Liver (tissue), 9 donors: ENCODE measurements around the gene SPINK1. TPM values are rescaled to one million over a fixed set of nuclear protein-coding genes. Genes with fewer than 3 reads are reported as not detected.

Experiments
- DNase-seq: peaks from one replicate; pipeline ENCODE4 v3.0.0-alpha.2; 2017; ENCODE audit warnings: low spot score
- H3K27ac ChIP-seq, 2 donors: one replicate each; pipeline ENCODE4 v1.7.0; 2013; ENCODE audit warnings: inconsistent platforms in 2 of 2, low read length in 2 of 2, control low read depth in 1 of 2, low read depth in 1 of 2, mild to moderate bottlenecking in 1 of 2
- H3K27me3 ChIP-seq, 4 donors: one replicate each; pipeline versions ENCODE4 v1.6.1 to v1.7.0; 2013; ENCODE audit warnings: low read length in 3 of 4, inconsistent platforms in 1 of 4, mild to moderate bottlenecking in 1 of 4, moderate library complexity in 1 of 4; ENCODE audit not compliant: control insufficient read depth in 4 of 4, insufficient read depth in 4 of 4
- H3K36me3 ChIP-seq, 4 donors: one replicate each; pipeline versions ENCODE4 v1.6.1 to v1.7.0; 2013; ENCODE audit warnings: low read length in 3 of 4, mild to moderate bottlenecking in 3 of 4, low read depth in 1 of 4, moderate library complexity in 1 of 4; ENCODE audit not compliant: control insufficient read depth in 4 of 4, insufficient read depth in 3 of 4
- H3K4me1 ChIP-seq, 4 donors: one replicate each; pipeline versions ENCODE4 v1.6.1 to v1.7.0; 2013; ENCODE audit warnings: low read length in 3 of 4, mild to moderate bottlenecking in 3 of 4, moderate library complexity in 1 of 4; ENCODE audit not compliant: control insufficient read depth in 4 of 4, insufficient read depth in 4 of 4
- H3K4me3 ChIP-seq, 3 donors: one replicate each; pipeline versions ENCODE4 v1.6.1 to v1.7.0; 2013; ENCODE audit warnings: low read length in 3 of 3, control low read depth in 1 of 3, low read depth in 1 of 3, mild to moderate bottlenecking in 1 of 3
- H3K9ac ChIP-seq, 2 donors: one replicate each; pipeline ENCODE4 v1.7.0; 2013; ENCODE audit warnings: low read length in 2 of 2, mild to moderate bottlenecking in 2 of 2, moderate library complexity in 2 of 2, control low read depth in 1 of 2, low read depth in 1 of 2
- H3K9me3 ChIP-seq, 4 donors: one replicate each; pipeline versions ENCODE4 v1.6.1 to v1.7.0; 2013; ENCODE audit warnings: low read length in 3 of 4; ENCODE audit not compliant: control insufficient read depth in 4 of 4
- ATF3 ChIP-seq: IDR thresholded peaks from 2 replicates; pipeline ENCODE4 v1.6.1; 2016; ENCODE audit warnings: antibody characterized with exemption
- CTCF ChIP-seq: fragments of 150-350 bp; IDR thresholded peaks from 2 replicates; pipeline ENCODE4 v1.5.1; 2017; ENCODE audit warnings: improper control_type of control experiment, low read depth, low read length; ENCODE audit not compliant: missing input control
- EGR1 ChIP-seq, 2 donors: IDR thresholded peaks; 2 replicates each; pipeline ENCODE4 v1.6.1; 2016 to 2018; ENCODE audit warnings: antibody characterized with exemption in 2 of 2, low read depth in 2 of 2
- FOXA1 ChIP-seq: IDR thresholded peaks from 2 replicates; pipeline ENCODE4 v1.6.1; 2016; ENCODE audit warnings: antibody characterized with exemption
- FOXA2 ChIP-seq: IDR thresholded peaks from 2 replicates; pipeline ENCODE4 v1.6.1; 2016; ENCODE audit warnings: antibody characterized with exemption
- GABPA ChIP-seq, 2 donors: IDR thresholded peaks in 1 of 2; conservative IDR thresholded peaks in 1 of 2; 2 replicates each; pipeline ENCODE4 v1.6.1; 2016; ENCODE audit warnings: antibody characterized with exemption in 2 of 2, mild to moderate bottlenecking in 1 of 2, moderate library complexity in 1 of 2
- HNF4A ChIP-seq, 2 donors: conservative IDR thresholded peaks; 2 replicates each; pipeline ENCODE4 v1.6.1; 2016; ENCODE audit warnings: antibody characterized with exemption in 2 of 2, mild to moderate bottlenecking in 2 of 2
- HNF4G ChIP-seq: IDR thresholded peaks from 2 replicates; pipeline ENCODE4 v1.6.1; 2016; ENCODE audit warnings: antibody characterized with exemption
- JUND ChIP-seq, 2 donors: IDR thresholded peaks; 2 replicates each; pipeline ENCODE4 v1.6.1; 2016; ENCODE audit warnings: antibody characterized with exemption in 2 of 2
- MAX ChIP-seq: IDR thresholded peaks from 2 replicates; pipeline ENCODE4 v1.6.1; 2016; ENCODE audit warnings: antibody characterized with exemption
- NR2F2 ChIP-seq: IDR thresholded peaks from 2 replicates; pipeline ENCODE4 v1.6.1; 2016; ENCODE audit warnings: antibody characterized with exemption
- RAD21 ChIP-seq, 2 donors: IDR thresholded peaks; 2 replicates each; pipeline ENCODE4 v1.6.1; 2016; ENCODE audit warnings: antibody characterized with exemption in 2 of 2, mild to moderate bottlenecking in 2 of 2
- REST ChIP-seq: IDR thresholded peaks from 2 replicates; pipeline ENCODE4 v1.6.1; 2016; ENCODE audit warnings: antibody characterized with exemption, mild to moderate bottlenecking
- RXRA ChIP-seq, 2 donors: IDR thresholded peaks; 2 replicates each; pipeline ENCODE4 v1.6.1; 2017 to 2018; ENCODE audit warnings: antibody characterized with exemption in 2 of 2, mild to moderate bottlenecking in 1 of 2
- SP1 ChIP-seq: IDR thresholded peaks from 2 replicates; pipeline ENCODE4 v1.6.1; 2018; ENCODE audit warnings: antibody characterized with exemption, mild to moderate bottlenecking
- TAF1 ChIP-seq: conservative IDR thresholded peaks from 2 replicates; pipeline ENCODE4 v1.6.1; 2016; ENCODE audit warnings: antibody characterized with exemption, mild to moderate bottlenecking
- YY1 ChIP-seq: IDR thresholded peaks from 2 replicates; pipeline ENCODE4 v1.6.1; 2016; ENCODE audit warnings: antibody characterized with exemption, mild to moderate bottlenecking
- ZBTB33 ChIP-seq: IDR thresholded peaks from 2 replicates; pipeline ENCODE4 v1.6.1; 2016; ENCODE audit warnings: antibody characterized with exemption
- WGBS: extraction: QIAGEN DNeasy Blood & Tissue Kit; methylation state at CpG from one replicate; pipeline ENCODE4 v1.1.7; 2013; 5-methylcytosine and 5-hydroxymethylcytosine counted together
- polyA plus RNA-seq, 2 donors: library from polyadenylated mRNA; stranded (reverse) in 1 of 2; unstranded in 1 of 2; fragments of 200-250 nt in 1 of 2; fragments of >200 nt in 1 of 2; fragmentation: Nextera tagmentation in 1 of 2; extraction: Ambion mirVana in 1 of 2; gene quantifications; one replicate each; pipeline versions ENCODE4 v1.2.1 to v1.2.3, GENCODE V29; 2013 to 2015
- total RNA-seq, 2 donors: library from RNA; depleted of rRNA; stranded (reverse); fragments of >200 nt; gene quantifications; one replicate each; pipeline ENCODE4 v1.2.3, GENCODE V29; 2014
- donor health status: healthy.
- donor health status: healthy.
- donor health status: healthy.
- donor health status: healthy.
- donor health status: healthy.

SPINK1 gene
- total and polyA plus RNA-seq, 4 donors, result 0.33 to 2,026 (median 116) TPM

- Histone ChIP-seq H3K36me3 (no peaks in the 10 kb centered on the region), H3K4me1 (no peaks in the 10 kb centered on the region), H3K27ac (no peak overlapping the region), H3K27me3 (no peaks in the 10 kb centered on the region), H3K9me3 (no peaks in the 10 kb centered on the region), H3K9ac (no peak overlapping the region), H3K4me3 (no peak overlapping the region)
- TF ChIP-seq RAD21 (IDR thresholded peaks at IDR 0.05) (no peak), GABPA (IDR thresholded peaks at IDR 0.05 in 1 of 2, conservative IDR thresholded peaks at IDR 0.05 in 1 of 2) (no peak), ATF3 (no peak), JUND (IDR thresholded peaks at IDR 0.05) (no peak), CTCF (no peak), YY1 (no peak), FOXA1 (no peak), NR2F2 (no peak), MAX (no peak), RXRA (IDR thresholded peaks at IDR 0.05) (no peak), ZBTB33 (no peak), TAF1 (no peak), REST (no peak), SP1 (no peak), HNF4G (no peak), FOXA2 (no peak), EGR1 (IDR thresholded peaks at IDR 0.05; ENCODE audit: low read depth in 2 of 2) (no peak)
- DNase-seq, result no peak
These were observed 44.7 kb upstream of the SPINK1 start for GRCh38 chr5:147876141-147876540.

GRCh38 chr5:147874910-147875367 lies 43.5 kb upstream of the SPINK1 start:
- 45% methylated on average over 3 of the region's 3 CpGs for WGBS
- no peaks in the 10 kb centered on the region for H3K9me3 ChIP-seq
- TF ChIP-seq FOXA1 (no peak), RXRA (IDR thresholded peaks at IDR 0.05) (no peak), YY1 (no peak), TAF1 (no peak), GABPA (IDR thresholded peaks at IDR 0.05 in 1 of 2, conservative IDR thresholded peaks at IDR 0.05 in 1 of 2) (no peak), ATF3 (no peak), REST (no peak), EGR1 (IDR thresholded peaks at IDR 0.05; ENCODE audit: low read depth in 2 of 2) (no peak), HNF4A (conservative IDR thresholded peaks at IDR 0.05) (no peak), FOXA2 (no peak), NR2F2 (no peak), SP1 (no peak), CTCF (no peak)

More at GRCh38 chr5:147874910-147875367, 43.5 kb upstream of the SPINK1 start:
- Histone ChIP-seq H3K27me3 (no peaks in the 10 kb centered on the region), H3K36me3 (no peaks in the 10 kb centered on the region), H3K27ac (no peak overlapping the region), H3K4me1 (no peaks in the 10 kb centered on the region), H3K4me3 (no peak overlapping the region), H3K9ac (no peak overlapping the region)
- DNase-seq, result no peak
